HepG2 (cell line): ENCODE results near the gene PPM1F. TPM values are rescaled to one million over a fixed set of nuclear protein-coding genes. Genes with fewer than 3 reads are reported as not detected.

ENCODE experiments used
- AHDC1 ChIP-seq: sonication (generic); formaldehyde crosslinking; IDR thresholded peaks from 2 replicates; pipeline ENCODE4 v1.5.1; 2020; ENCODE audit warnings: mild to moderate bottlenecking, missing genetic modification reagents, borderline replicate concordance
- CREM ChIP-seq, 2 experiments: sonication (generic) in 1 of 2; formaldehyde crosslinking in 1 of 2; IDR thresholded peaks; 2 replicates each; pipeline versions ENCODE4 v1.4.0 to v1.6.1; 2016 to 2020; ENCODE audit warnings: antibody characterized with exemption in 1 of 2, mild to moderate bottlenecking in 1 of 2, missing genetic modification reagents in 1 of 2
- EP300 ChIP-seq, 3 experiments: sonication (generic) in 1 of 3; formaldehyde crosslinking in 1 of 3; IDR thresholded peaks; 2 replicates each; pipeline versions ENCODE4 v1.5.1 to v1.6.1; 2011 to 2020; ENCODE audit warnings: low read depth in 2 of 3, low read length in 2 of 3, borderline replicate concordance in 1 of 3, improper control_type of control experiment in 1 of 3, mild to moderate bottlenecking in 1 of 3, missing genetic modification reagents in 1 of 3, moderate library complexity in 1 of 3
- GTF2F1 ChIP-seq: fragments of 150-350 bp; IDR thresholded peaks from 2 replicates; pipeline ENCODE4 v1.6.1; 2014; ENCODE audit warnings: low read length
- HES4 ChIP-seq: sonication (generic); formaldehyde crosslinking; IDR thresholded peaks from 2 replicates; pipeline ENCODE4 v1.9.0; 2021; ENCODE audit warnings: mild to moderate bottlenecking, missing genetic modification reagents, borderline replicate concordance
- HOXA5 ChIP-seq: sonication (generic); formaldehyde crosslinking; IDR thresholded peaks from 2 replicates; pipeline ENCODE4 v1.4.0; 2020; ENCODE audit warnings: missing genetic modification reagents
- MBD4 ChIP-seq: IDR thresholded peaks from 2 replicates; pipeline ENCODE4 v1.6.1; 2012; ENCODE audit warnings: low read length, inconsistent platforms, borderline replicate concordance
- NFE2L1 ChIP-seq: sonication (generic); formaldehyde crosslinking; IDR thresholded peaks from 2 replicates; pipeline ENCODE4 v1.4.0; 2020; ENCODE audit warnings: missing genetic modification reagents, mild to moderate bottlenecking, borderline replicate concordance
- NR2F6 ChIP-seq, 2 experiments: IDR thresholded peaks; 2 replicates each; pipeline ENCODE4 v1.6.1; 2016; ENCODE audit warnings: antibody characterized with exemption in 1 of 2, mild to moderate bottlenecking in 1 of 2
- SMYD3 ChIP-seq: sonication (generic); formaldehyde crosslinking; IDR thresholded peaks from 2 replicates; pipeline ENCODE4 v1.8.1; 2023; ENCODE audit warnings: mild to moderate bottlenecking, missing genetic modification reagents
- SP1 ChIP-seq, 2 experiments: fragments of 450-650 bp in 1 of 2; sonication (generic) in 1 of 2; formaldehyde crosslinking in 1 of 2; IDR thresholded peaks; 2 replicates each; pipeline versions ENCODE4 v1.4.0 to v1.6.1; 2016 to 2020; ENCODE audit warnings: missing genetic modification reagents in 1 of 2
- STAG1 ChIP-seq: sonication (generic); formaldehyde crosslinking; IDR thresholded peaks from 2 replicates; pipeline ENCODE4 v1.4.0; 2020; ENCODE audit warnings: missing genetic modification reagents
- TBX2 ChIP-seq: sonication (generic); formaldehyde crosslinking; IDR thresholded peaks from 2 replicates; pipeline ENCODE4 v1.5.0; 2020; ENCODE audit warnings: missing genetic modification reagents, mild to moderate bottlenecking, borderline replicate concordance
- TCF7 ChIP-seq: sonication (generic); IDR thresholded peaks from 2 replicates; pipeline ENCODE4 v1.6.1; 2016; ENCODE audit warnings: antibody characterized with exemption, low read depth
- ZEB1 ChIP-seq: IDR thresholded peaks from 2 replicates; pipeline ENCODE4 v1.6.1; 2012; ENCODE audit warnings: mild to moderate bottlenecking, low read depth, inconsistent platforms; ENCODE audit not compliant: insufficient replicate concordance
- ZNF414 ChIP-seq: sonication (generic); formaldehyde crosslinking; IDR thresholded peaks from 2 replicates; pipeline ENCODE4 v1.5.0; 2020; ENCODE audit warnings: missing genetic modification reagents
- ZNF607 ChIP-seq: sonication (generic); formaldehyde crosslinking; IDR thresholded peaks from 2 replicates; pipeline ENCODE4 v1.5.1; 2020; ENCODE audit warnings: missing genetic modification reagents, mild to moderate bottlenecking, borderline replicate concordance
- ZNF878 ChIP-seq: sonication (generic); formaldehyde crosslinking; IDR thresholded peaks from 2 replicates; pipeline ENCODE4 v1.8.1; 2023; ENCODE audit warnings: mild to moderate bottlenecking, missing genetic modification reagents, moderate library complexity
- ZSCAN21 ChIP-seq: sonication (generic); formaldehyde crosslinking; IDR thresholded peaks from 2 replicates; pipeline ENCODE4 v1.8.0; 2022; ENCODE audit warnings: mild to moderate bottlenecking, missing genetic modification reagents, moderate library complexity, borderline replicate concordance
- polyA plus RNA-seq, 8 experiments: library from polyadenylated mRNA; depleted of rRNA in 3 of 8; stranded (reverse) in 7 of 8; unstranded in 1 of 8; fragments of >200 nt; fragmentation: Illumina TruSeq in 4 of 8; extraction: Trizol in 4 of 8; gene quantifications; 2 replicates each; pipeline versions ENCODE4 v1.2.1 to v1.2.3, GENCODE V29; 2011 to 2016; ENCODE audit warnings: low read depth in 4 of 8, missing spikeins in 1 of 8, mixed read lengths in 1 of 8; ENCODE audit not compliant: insufficient read depth in 1 of 8
- total RNA-seq, 5 experiments: library from RNA; depleted of rRNA; stranded (reverse); fragments of >200 nt; fragmentation: Illumina TruSeq; extraction: Trizol; gene quantifications; 2 replicates each; pipeline ENCODE4 v1.2.3, GENCODE V29; 2016; ENCODE audit warnings: low read depth in 1 of 5
- TF ChIP-seq, protein P1 (sequence below): IDR thresholded peaks from 2 replicates; pipeline ENCODE4 v1.6.1; 2016; ENCODE audit warnings: missing genetic modification reagents, missing compliant biosample characterization
- TF ChIP-seq, protein P2 (sequence below): sonication (generic); formaldehyde crosslinking; IDR thresholded peaks from 2 replicates; pipeline ENCODE4 v1.8.0; 2022; ENCODE audit warnings: missing genetic modification reagents, low read depth, mild to moderate bottlenecking, borderline replicate concordance

PPM1F gene
- total and polyA plus RNA-seq, 2 of the 13 experiments (the other 11 are each of a cell fraction or from before 2014, with no cell fraction given) = 11.0 to 19.6 TPM

- TF ChIP-seq ZNF878 (CRISPR knock-in tag) (no peak), HES4 (CRISPR knock-in tag) (peak; percentile 55; the same call in 1 of the 2 replicates), GTF2F1 (no peak), TCF7 (no peak), MBD4 (no peak), TBX2 (CRISPR knock-in tag) (peak; percentile 79), SMYD3 (CRISPR knock-in tag) (peak; percentile 62; the same call in 1 of the 2 replicates), CREM (IDR thresholded peaks at IDR 0.05) (peak; percentile 51; the same call in 1 of the 2 replicates), CREM (CRISPR knock-in tag; IDR thresholded peaks at IDR 0.05) (0 out of 2 replicates have a peak, but pooled peaks have one; percentile 13), SP1 (IDR thresholded peaks at IDR 0.05) (no peak), SP1 (CRISPR knock-in tag; IDR thresholded peaks at IDR 0.05) (peak; percentile 93), ZNF607 (0 out of 2 replicates have a peak, but pooled peaks have one; percentile 45), EP300 (IDR thresholded peaks at IDR 0.05; ENCODE audit: low read depth in 2 of 2, low read length in 2 of 2) (peak in 1 of 2 experiments; percentile 60; a peak in 2 of 4 replicates), EP300 (CRISPR knock-in tag; IDR thresholded peaks at IDR 0.05; ENCODE audit: borderline replicate concordance) (0 out of 2 replicates have a peak, but pooled peaks have one; percentile 46), ZSCAN21 (CRISPR knock-in tag) (peak; percentile 59; the same call in 1 of the 2 replicates), HOXA5 (CRISPR knock-in tag) (peak; percentile 93; the same call in 1 of the 2 replicates), STAG1 (CRISPR knock-in tag) (no peak; the same call in 1 of the 2 replicates), ZEB1 (peak; percentile 69), NFE2L1 (CRISPR knock-in tag) (no peak), NR2F6 (IDR thresholded peaks at IDR 0.05) (no peak), NR2F6 (CRISPR knock-in tag; IDR thresholded peaks at IDR 0.05) (peak; percentile 67), AHDC1 (CRISPR knock-in tag) (0 out of 2 replicates have a peak, but pooled peaks have one; percentile 31), ZNF414 (CRISPR knock-in tag) (peak; percentile 53; the same call in 1 of the 2 replicates)
- TF ChIP-seq, protein P1, sequence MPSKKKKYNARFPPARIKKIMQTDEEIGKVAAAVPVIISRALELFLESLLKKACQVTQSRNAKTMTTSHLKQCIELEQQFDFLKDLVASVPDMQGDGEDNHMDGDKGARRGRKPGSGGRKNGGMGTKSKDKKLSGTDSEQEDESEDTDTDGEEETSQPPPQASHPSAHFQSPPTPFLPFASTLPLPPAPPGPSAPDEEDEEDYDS (CRISPR knock-in tag) = peak; percentile 62
- TF ChIP-seq, protein P2, sequence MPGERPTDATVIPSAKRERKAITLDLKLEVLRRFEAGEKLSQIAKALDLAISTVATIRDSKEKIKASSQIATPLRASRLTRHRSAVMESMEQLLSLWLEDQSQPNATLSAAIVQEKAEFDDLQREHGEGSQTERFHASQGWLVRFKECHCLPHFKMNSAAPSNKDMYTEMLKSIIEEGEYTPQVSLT = no peak
These were observed 29.8 kb upstream of the PPM1F start, which contains the start of gene TOP3B (continued) for GRCh38 chr22:21982338-21982965.
